DOHH2 (cell line): ENCODE results near the gene PAEP.
"Not testable (repeated sequence)": the region's sequence is repeated elsewhere in the genome, so short reads cannot be mapped to it uniquely, and the experiment has no call there.

Experiments
- EZH2phosphoT487 ChIP-seq: fragments of 200-600 bp; sonication (generic); IDR thresholded peaks from 2 replicates; pipeline ENCODE4 v1.6.1; 2017; ENCODE audit warnings: borderline replicate concordance, mild to moderate bottlenecking, antibody characterized with exemption, low read length, moderate library complexity, mixed read lengths
- TF ChIP-seq, protein P1 (sequence below): fragments of 200-600 bp; sonication (generic); IDR thresholded peaks from one replicate; pipeline ENCODE4 v1.5.1; 2014; ENCODE audit warnings: antibody characterized with exemption, mild to moderate bottlenecking, low read depth, low read length; ENCODE audit not compliant: poor library complexity, severe bottlenecking

DNA sequence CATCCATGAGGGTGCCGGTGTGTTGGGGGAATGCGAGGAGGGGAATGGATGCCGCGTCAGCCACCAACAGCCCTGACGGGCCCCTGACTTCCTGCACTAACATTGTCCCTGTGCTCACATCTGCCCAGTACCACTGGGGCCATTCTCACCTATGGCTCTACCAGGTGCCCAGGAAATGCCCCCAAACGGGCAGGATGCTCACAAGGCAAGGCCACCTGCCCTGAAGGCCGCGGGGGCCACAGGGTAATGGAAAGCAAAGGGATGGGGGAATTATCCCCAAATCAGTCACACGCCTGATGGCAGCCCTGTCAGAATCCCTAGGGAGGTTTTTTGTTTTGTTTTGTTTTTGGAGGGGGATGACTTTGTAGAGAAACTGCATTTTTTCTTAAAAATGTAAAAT is 47.6 kb upstream of the PAEP start:
- TF ChIP-seq, protein P1, sequence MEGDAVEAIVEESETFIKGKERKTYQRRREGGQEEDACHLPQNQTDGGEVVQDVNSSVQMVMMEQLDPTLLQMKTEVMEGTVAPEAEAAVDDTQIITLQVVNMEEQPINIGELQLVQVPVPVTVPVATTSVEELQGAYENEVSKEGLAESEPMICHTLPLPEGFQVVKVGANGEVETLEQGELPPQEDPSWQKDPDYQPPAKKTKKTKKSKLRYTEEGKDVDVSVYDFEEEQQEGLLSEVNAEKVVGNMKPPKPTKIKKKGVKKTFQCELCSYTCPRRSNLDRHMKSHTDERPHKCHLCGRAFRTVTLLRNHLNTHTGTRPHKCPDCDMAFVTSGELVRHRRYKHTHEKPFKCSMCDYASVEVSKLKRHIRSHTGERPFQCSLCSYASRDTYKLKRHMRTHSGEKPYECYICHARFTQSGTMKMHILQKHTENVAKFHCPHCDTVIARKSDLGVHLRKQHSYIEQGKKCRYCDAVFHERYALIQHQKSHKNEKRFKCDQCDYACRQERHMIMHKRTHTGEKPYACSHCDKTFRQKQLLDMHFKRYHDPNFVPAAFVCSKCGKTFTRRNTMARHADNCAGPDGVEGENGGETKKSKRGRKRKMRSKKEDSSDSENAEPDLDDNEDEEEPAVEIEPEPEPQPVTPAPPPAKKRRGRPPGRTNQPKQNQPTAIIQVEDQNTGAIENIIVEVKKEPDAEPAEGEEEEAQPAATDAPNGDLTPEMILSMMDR, result not testable (repeated sequence)
- TF ChIP-seq EZH2phosphoT487, result not testable (repeated sequence)
